Uterus (tissue), 2 donors: ENCODE measurements around the gene TRIM45.

Source experiments
- CTCF ChIP-seq, 4 experiments: fragments of 200-600 bp in 2 of 4; fragments of 450-650 bp in 2 of 4; sonication (generic) in 2 of 4; IDR thresholded peaks; one replicate each; pipeline ENCODE4 v1.5.1; 2016 to 2019; ENCODE audit warnings: antibody characterized with exemption in 4 of 4, mild to moderate bottlenecking in 2 of 4, moderate library complexity in 1 of 4
- POLR2A ChIP-seq, 2 donors: fragments of 450-650 bp; IDR thresholded peaks; one replicate each; pipeline ENCODE4 v1.6.1; 2016; ENCODE audit warnings: antibody characterized with exemption in 2 of 2, mild to moderate bottlenecking in 1 of 2, moderate library complexity in 1 of 2

GRCh38 chr1:117123274-117123673 is 1.7 kb upstream of the TRIM45 start:
- TF ChIP-seq POLR2A (IDR thresholded peaks at IDR 0.05) (no peak), CTCF (IDR thresholded peaks at IDR 0.05) (no peak)
